ENCODE results near the gene NDUFA6. TPM values are rescaled to one million over a fixed set of nuclear protein-coding genes. Genes with fewer than 3 reads are reported as not detected.

NDUFA6 gene
- total and polyA plus RNA-seq, 10 of the 15 experiments (the other 5 are each of a cell fraction or from before 2014, with no cell fraction given), result 85.9 to 511 (median 128) TPM

DNA sequence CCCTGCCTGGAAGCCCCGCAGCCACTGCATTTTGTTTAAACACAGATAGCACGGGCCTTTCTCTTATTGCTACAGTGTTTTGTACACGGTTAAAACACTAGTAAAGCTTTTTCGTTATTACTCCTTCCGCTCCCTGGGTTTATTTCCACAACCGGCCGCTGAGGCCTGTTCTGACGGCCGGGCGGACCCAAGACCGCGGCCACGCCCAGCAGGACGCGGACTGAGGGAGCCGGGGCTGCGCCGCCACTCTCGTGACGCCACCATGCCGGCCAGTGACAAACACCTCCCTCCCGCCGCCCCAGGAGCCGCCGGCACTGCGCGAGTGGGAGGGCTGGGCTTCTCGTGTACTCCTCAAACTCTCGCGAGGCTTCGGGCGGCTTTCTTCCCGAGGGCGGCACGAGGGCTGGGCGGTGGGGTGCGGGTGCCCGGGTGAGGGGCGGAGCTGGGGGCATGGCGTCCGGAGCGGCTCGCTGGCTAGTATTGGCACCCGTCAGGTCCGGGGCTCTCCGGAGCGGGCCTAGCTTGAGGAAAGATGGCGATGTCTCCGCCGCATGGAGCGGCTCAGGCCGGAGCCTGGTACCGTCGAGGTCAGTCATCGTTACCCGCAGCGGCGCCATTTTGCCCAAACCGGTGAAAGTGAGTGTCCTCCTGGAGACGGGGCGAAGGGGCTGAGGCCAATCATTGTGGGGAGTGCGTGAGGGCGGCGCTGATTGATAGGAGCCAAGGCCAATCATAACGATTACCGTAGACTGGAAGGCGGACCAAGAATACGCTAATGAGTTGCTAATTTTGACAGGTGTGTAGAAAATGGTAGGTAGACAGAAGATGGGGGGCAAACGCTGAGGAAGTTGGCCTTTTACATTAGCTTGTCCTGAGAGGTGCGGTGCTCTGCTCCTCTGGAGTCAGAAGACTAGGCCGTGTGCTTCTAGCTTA lies 11.0 kb downstream of the NDUFA6 start, which contains the start of gene SMDT1:
Gene SMDT1, plus strand, starts transcription at position 382 of the 933 bp plus-strand sequence. Its CDS starts 69 bp downstream, at position 451.
- Histone ChIP-seq H3K9me3 (replicated peaks; ENCODE audit: control insufficient read depth, insufficient read depth, low read length) (no peaks in the 10 kb centered on the region), H3K36me3 (ENCODE audit: control insufficient read depth in 2 of 2, insufficient read depth in 2 of 2, low read length in 1 of 2) (peaks cover 2 to 9% of the 10 kb centered on the region in 2 experiments; a peak in 2 of 4 replicates), H3K27me3 (replicated peaks in 1 of 2; ENCODE audit: control insufficient read depth in 2 of 2, insufficient read depth in 2 of 2, low read length in 1 of 2) (no peaks in the 10 kb centered on the region), H3K4me3 (peak within 1 kb of the TSS; percentile 81), H3K4me2 (ENCODE audit: control insufficient read depth, insufficient read depth) (peak within 1 kb of the TSS; percentile 85), H3K79me2 (ENCODE audit: control insufficient read depth, insufficient read depth, low read length) (peaks cover 22% of the 10 kb centered on the region), H3K9ac (ENCODE audit: control insufficient read depth, insufficient read depth, low read length) (peak within 1 kb of the TSS; percentile 90), H3K4me1 (ENCODE audit: control insufficient read depth, insufficient read depth, low read length) (peaks cover 12% of the 10 kb centered on the region), H2AFZ (ENCODE audit: control insufficient read depth, low read depth, low read length) (peak within 1 kb of the TSS; percentile 88), H4K20me1 (ENCODE audit: control insufficient read depth, insufficient read depth) (no peaks in the 10 kb centered on the region), H3K27ac (ENCODE audit: control insufficient read depth, insufficient read depth) (peak within 1 kb of the TSS; percentile 90)
- in situ Hi-C loops (cut with MboI) (no loop called here), intact Hi-C loops (cut with micrococcal nuclease; ENCODE audit: unreplicated experiment) (loop anchor here (2.0 kb wide), 1 partner anchor 49 kb away; no protein-coding TSS in a partner anchor)
- DNase-seq (ENCODE audit: low read depth, low spot score), result peak; percentile 99
- SMC1A ChIA-PET (ENCODE audit: uncharacterized antibody, unreplicated experiment), result interaction anchor here (0.6 to 3.5 kb wide), 7 partner anchors 9 to 605 kb away, joined by 3 to 29 read pairs (median 3); partner anchors contain the start of genes NAGA and NDUFA6
- RAD21 ChIA-PET (ENCODE audit: unreplicated experiment), result interaction anchor here (1.0 to 3.3 kb wide), 8 partner anchors 10 to 394 kb away, joined by 3 to 32 read pairs (median 4); partner anchors contain the start of genes CENPM and NDUFA6
- POLR2A ChIA-PET, result interaction anchor here (0.6 to 3.9 kb wide), 12 partner anchors 10 to 361 kb away, joined by 3 to 47 read pairs (median 4); partner anchors contain the start of genes CCDC134, CENPM, NAGA and NDUFA6
- FAIRE-seq, result peak; percentile 94
- 1% methylated on average over 71 of the region's 71 CpGs for WGBS (ENCODE audit: insufficient coverage, insufficient replicate concordance, low lambda C conversion rate, missing lambda C conversion rate)
- CTCF ChIA-PET, result interaction anchor here (0.5 to 2.1 kb wide), 8 partner anchors 9 to 413 kb away, joined by 3 to 24 read pairs (median 4); partner anchors contain the start of genes NAGA and NDUFA6
- peak; percentile 95 for ATAC-seq
- BruUV-seq (replicated peaks), result TSS peak; percentile 76
- TF ChIP-seq, protein P1, sequence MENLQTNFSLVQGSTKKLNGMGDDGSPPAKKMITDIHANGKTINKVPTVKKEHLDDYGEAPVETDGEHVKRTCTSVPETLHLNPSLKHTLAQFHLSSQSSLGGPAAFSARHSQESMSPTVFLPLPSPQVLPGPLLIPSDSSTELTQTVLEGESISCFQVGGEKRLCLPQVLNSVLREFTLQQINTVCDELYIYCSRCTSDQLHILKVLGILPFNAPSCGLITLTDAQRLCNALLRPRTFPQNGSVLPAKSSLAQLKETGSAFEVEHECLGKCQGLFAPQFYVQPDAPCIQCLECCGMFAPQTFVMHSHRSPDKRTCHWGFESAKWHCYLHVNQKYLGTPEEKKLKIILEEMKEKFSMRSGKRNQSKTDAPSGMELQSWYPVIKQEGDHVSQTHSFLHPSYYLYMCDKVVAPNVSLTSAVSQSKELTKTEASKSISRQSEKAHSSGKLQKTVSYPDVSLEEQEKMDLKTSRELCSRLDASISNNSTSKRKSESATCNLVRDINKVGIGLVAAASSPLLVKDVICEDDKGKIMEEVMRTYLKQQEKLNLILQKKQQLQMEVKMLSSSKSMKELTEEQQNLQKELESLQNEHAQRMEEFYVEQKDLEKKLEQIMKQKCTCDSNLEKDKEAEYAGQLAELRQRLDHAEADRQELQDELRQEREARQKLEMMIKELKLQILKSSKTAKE (IDR thresholded peaks at IDR 0.05; ENCODE audit: low read depth, poor library complexity, severe bottlenecking), result no peak
- TF ChIP-seq, protein P2, sequence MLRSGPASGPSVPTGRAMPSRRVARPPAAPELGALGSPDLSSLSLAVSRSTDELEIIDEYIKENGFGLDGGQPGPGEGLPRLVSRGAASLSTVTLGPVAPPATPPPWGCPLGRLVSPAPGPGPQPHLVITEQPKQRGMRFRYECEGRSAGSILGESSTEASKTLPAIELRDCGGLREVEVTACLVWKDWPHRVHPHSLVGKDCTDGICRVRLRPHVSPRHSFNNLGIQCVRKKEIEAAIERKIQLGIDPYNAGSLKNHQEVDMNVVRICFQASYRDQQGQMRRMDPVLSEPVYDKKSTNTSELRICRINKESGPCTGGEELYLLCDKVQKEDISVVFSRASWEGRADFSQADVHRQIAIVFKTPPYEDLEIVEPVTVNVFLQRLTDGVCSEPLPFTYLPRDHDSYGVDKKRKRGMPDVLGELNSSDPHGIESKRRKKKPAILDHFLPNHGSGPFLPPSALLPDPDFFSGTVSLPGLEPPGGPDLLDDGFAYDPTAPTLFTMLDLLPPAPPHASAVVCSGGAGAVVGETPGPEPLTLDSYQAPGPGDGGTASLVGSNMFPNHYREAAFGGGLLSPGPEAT (IDR thresholded peaks at IDR 0.05; ENCODE audit: low read depth), result peak; percentile 62
- TF ChIP-seq NFIC (IDR thresholded peaks at IDR 0.05; ENCODE audit: low read depth, low read length), result no peak
- no peak; the same call in 1 of the 2 replicates for TF ChIP-seq MTA2 (IDR thresholded peaks at IDR 0.05; ENCODE audit: low read depth)
- 0 out of 2 replicates have a peak, but pooled peaks have one; percentile 90 for TF ChIP-seq CHD1 (IDR thresholded peaks at IDR 0.05; ENCODE audit: low read depth, low read length)
- TF ChIP-seq, protein P3, sequence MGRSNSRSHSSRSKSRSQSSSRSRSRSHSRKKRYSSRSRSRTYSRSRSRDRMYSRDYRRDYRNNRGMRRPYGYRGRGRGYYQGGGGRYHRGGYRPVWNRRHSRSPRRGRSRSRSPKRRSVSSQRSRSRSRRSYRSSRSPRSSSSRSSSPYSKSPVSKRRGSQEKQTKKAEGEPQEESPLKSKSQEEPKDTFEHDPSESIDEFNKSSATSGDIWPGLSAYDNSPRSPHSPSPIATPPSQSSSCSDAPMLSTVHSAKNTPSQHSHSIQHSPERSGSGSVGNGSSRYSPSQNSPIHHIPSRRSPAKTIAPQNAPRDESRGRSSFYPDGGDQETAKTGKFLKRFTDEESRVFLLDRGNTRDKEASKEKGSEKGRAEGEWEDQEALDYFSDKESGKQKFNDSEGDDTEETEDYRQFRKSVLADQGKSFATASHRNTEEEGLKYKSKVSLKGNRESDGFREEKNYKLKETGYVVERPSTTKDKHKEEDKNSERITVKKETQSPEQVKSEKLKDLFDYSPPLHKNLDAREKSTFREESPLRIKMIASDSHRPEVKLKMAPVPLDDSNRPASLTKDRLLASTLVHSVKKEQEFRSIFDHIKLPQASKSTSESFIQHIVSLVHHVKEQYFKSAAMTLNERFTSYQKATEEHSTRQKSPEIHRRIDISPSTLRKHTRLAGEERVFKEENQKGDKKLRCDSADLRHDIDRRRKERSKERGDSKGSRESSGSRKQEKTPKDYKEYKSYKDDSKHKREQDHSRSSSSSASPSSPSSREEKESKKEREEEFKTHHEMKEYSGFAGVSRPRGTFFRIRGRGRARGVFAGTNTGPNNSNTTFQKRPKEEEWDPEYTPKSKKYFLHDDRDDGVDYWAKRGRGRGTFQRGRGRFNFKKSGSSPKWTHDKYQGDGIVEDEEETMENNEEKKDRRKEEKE (IDR thresholded peaks at IDR 0.05), result no peak
- peak; percentile 57; the same call in 1 of the 2 replicates for TF ChIP-seq LARP7 (IDR thresholded peaks at IDR 0.05)
- TF ChIP-seq, protein P4, sequence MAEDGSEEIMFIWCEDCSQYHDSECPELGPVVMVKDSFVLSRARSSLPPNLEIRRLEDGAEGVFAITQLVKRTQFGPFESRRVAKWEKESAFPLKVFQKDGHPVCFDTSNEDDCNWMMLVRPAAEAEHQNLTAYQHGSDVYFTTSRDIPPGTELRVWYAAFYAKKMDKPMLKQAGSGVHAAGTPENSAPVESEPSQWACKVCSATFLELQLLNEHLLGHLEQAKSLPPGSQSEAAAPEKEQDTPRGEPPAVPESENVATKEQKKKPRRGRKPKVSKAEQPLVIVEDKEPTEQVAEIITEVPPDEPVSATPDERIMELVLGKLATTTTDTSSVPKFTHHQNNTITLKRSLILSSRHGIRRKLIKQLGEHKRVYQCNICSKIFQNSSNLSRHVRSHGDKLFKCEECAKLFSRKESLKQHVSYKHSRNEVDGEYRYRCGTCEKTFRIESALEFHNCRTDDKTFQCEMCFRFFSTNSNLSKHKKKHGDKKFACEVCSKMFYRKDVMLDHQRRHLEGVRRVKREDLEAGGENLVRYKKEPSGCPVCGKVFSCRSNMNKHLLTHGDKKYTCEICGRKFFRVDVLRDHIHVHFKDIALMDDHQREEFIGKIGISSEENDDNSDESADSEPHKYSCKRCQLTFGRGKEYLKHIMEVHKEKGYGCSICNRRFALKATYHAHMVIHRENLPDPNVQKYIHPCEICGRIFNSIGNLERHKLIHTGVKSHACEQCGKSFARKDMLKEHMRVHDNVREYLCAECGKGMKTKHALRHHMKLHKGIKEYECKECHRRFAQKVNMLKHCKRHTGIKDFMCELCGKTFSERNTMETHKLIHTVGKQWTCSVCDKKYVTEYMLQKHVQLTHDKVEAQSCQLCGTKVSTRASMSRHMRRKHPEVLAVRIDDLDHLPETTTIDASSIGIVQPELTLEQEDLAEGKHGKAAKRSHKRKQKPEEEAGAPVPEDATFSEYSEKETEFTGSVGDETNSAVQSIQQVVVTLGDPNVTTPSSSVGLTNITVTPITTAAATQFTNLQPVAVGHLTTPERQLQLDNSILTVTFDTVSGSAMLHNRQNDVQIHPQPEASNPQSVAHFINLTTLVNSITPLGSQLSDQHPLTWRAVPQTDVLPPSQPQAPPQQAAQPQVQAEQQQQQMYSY (CRISPR knock-in tag; IDR thresholded peaks at IDR 0.05), result 0 out of 2 replicates have a peak, but pooled peaks have one; percentile 70
- TF ChIP-seq CEBPB (IDR thresholded peaks at IDR 0.05; ENCODE audit: borderline replicate concordance in 1 of 2, low read depth in 2 of 2, low read length in 2 of 2), result no peak

Data from GM12878 (cell line).